Endothelial cell of umbilical vein (primary cell): ENCODE results near the gene PLXNA4. TPM values are rescaled to one million over a fixed set of nuclear protein-coding genes. Genes with fewer than 3 reads are reported as not detected.

ENCODE experiments used
- BruUV-seq: library from RNA; stranded (reverse); fragments of 400-500 nt; replicated peaks from 2 replicates; lab custom pipeline; 2021; lab: Mats Ljungman, UMichigan
- CTCF ChIA-PET: fragments of 300-600, 350-600 bp; sonication (Branson Sonifier 250); formaldehyde crosslinking; loops from one replicate; lab custom pipeline; 2021; ENCODE audit warnings: antibody characterized with exemption, inconsistent platforms; lab: Charles Lee
- POLR2A ChIA-PET: fragments of 300-600, 350-600 bp; sonication (Branson Sonifier 250); formaldehyde crosslinking; loops from one replicate; lab custom pipeline; 2021; ENCODE audit warnings: antibody characterized with exemption, inconsistent platforms; lab: Charles Lee
- DNase-seq: peaks from one replicate; pipeline ENCODE4 v3.0.0-alpha.2; 2011; ENCODE audit warnings: low read depth, low spot score
- FAIRE-seq: peaks from 2 replicates; lab custom pipeline; 2011; peaks lifted over from hg19 to GRCh38; lab: Jason Lieb, UNC
- H2AFZ ChIP-seq: 2 replicates; pipeline ENCODE4 v1.6.0; 2012; ENCODE audit warnings: low read depth, low read length, control low read depth, inconsistent platforms
- H3K27ac ChIP-seq: 2 replicates; pipeline ENCODE4 v1.5.1; 2011; ENCODE audit warnings: low read depth, mild to moderate bottlenecking, control low read depth, low read length, moderate library complexity; ENCODE audit not compliant: insufficient read depth
- H3K27me3 ChIP-seq, 2 experiments: 2 replicates each; pipeline versions ENCODE4 v1.6.0 to v1.6.1; 2011; ENCODE audit warnings: low read length in 2 of 2, mixed read lengths in 1 of 2; ENCODE audit not compliant: control insufficient read depth in 2 of 2, insufficient read depth in 2 of 2
- H3K36me3 ChIP-seq, 2 experiments: 2 replicates in 1 of 2; 3 replicates in 1 of 2; pipeline ENCODE4 v1.5.1; 2011; ENCODE audit warnings: low read length in 2 of 2, mild to moderate bottlenecking in 1 of 2, moderate library complexity in 1 of 2; ENCODE audit not compliant: control insufficient read depth in 2 of 2, insufficient read depth in 2 of 2; ENCODE audit errors: extremely low read depth in 1 of 2
- H3K4me1 ChIP-seq: 3 replicates; pipeline ENCODE4 v1.5.1; 2011; ENCODE audit warnings: mild to moderate bottlenecking, low read length; ENCODE audit not compliant: control insufficient read depth, insufficient read depth; ENCODE audit errors: extremely low read depth
- H3K4me2 ChIP-seq: 2 replicates; pipeline ENCODE4 v1.6.1; 2011; ENCODE audit warnings: low read length, control low read depth, mixed read lengths; ENCODE audit not compliant: insufficient read depth
- H3K4me3 ChIP-seq, 3 experiments: fragments of 200-600 bp in 1 of 3; sonication (generic), shearing (Covaris generic) in 1 of 3; replicated peaks in 1 of 3; 2 replicates each; pipeline ENCODE4 v1.5.1; 2011 to 2016; ENCODE audit warnings: control low read depth in 3 of 3, low read length in 3 of 3, mild to moderate bottlenecking in 2 of 3, inconsistent platforms in 1 of 3, low read depth in 1 of 3, moderate library complexity in 1 of 3; ENCODE audit not compliant: insufficient read depth in 1 of 3
- H3K79me2 ChIP-seq: 2 replicates; pipeline ENCODE4 v1.6.0; 2012; ENCODE audit warnings: low read length, inconsistent platforms; ENCODE audit not compliant: control insufficient read depth, insufficient read depth
- H3K9ac ChIP-seq: replicated peaks from 2 replicates; pipeline ENCODE3; 2011; ENCODE audit warnings: low read length, control low read depth; ENCODE audit not compliant: insufficient read depth; ENCODE audit errors: extremely low read depth
- H3K9me1 ChIP-seq: replicated peaks from 3 replicates; pipeline ENCODE4 v1.6.0; 2011; ENCODE audit warnings: mild to moderate bottlenecking, low read length; ENCODE audit not compliant: control insufficient read depth, insufficient read depth; ENCODE audit errors: extremely low read depth
- H3K9me3 ChIP-seq: replicated peaks from 2 replicates; pipeline ENCODE4 v1.5.1; 2012; ENCODE audit warnings: low read length, inconsistent platforms; ENCODE audit not compliant: control insufficient read depth, insufficient read depth
- H4K20me1 ChIP-seq: replicated peaks from 2 replicates; pipeline ENCODE3; 2011; ENCODE audit warnings: mild to moderate bottlenecking, low read length; ENCODE audit not compliant: control insufficient read depth, insufficient read depth; ENCODE audit errors: extremely low read depth
- CTCF ChIP-seq, 2 donors: IDR thresholded peaks; 1 replicate in 1 of 2; 2 replicates in 1 of 2; pipeline ENCODE4 v1.5.1; 2011; ENCODE audit warnings: low read length in 2 of 2, mild to moderate bottlenecking in 2 of 2, moderate library complexity in 2 of 2, control low read depth in 1 of 2, inconsistent platforms in 1 of 2, low read depth in 1 of 2; ENCODE audit not compliant: insufficient read depth in 1 of 2; ENCODE audit errors: extremely low read depth in 1 of 2
- EZH2 ChIP-seq: IDR thresholded peaks from 2 replicates; pipeline ENCODE4 v1.6.1; 2012; ENCODE audit warnings: borderline replicate concordance, low read depth, mild to moderate bottlenecking, moderate library complexity, low read length, inconsistent platforms; ENCODE audit not compliant: severe bottlenecking
- FOS ChIP-seq: IDR thresholded peaks from 2 replicates; pipeline ENCODE4 v1.6.1; 2011; ENCODE audit warnings: mild to moderate bottlenecking, low read length, moderate library complexity, borderline replicate concordance; ENCODE audit not compliant: insufficient read depth
- GATA2 ChIP-seq: IDR thresholded peaks from 2 replicates; pipeline ENCODE4 v1.7.0; 2011; ENCODE audit warnings: low read depth, mild to moderate bottlenecking, moderate library complexity, mixed read lengths, low read length; ENCODE audit not compliant: insufficient read length, insufficient read depth
- JUN ChIP-seq: IDR thresholded peaks from 2 replicates; pipeline ENCODE4 v1.6.1; 2011; ENCODE audit warnings: borderline replicate concordance, low read depth; ENCODE audit not compliant: insufficient read length, insufficient read depth
- MYC ChIP-seq: IDR thresholded peaks from one replicate; pipeline ENCODE4 v1.6.1; 2011; ENCODE audit warnings: mild to moderate bottlenecking, low read depth, low read length
- POLR2A ChIP-seq: IDR thresholded peaks from 2 replicates; pipeline ENCODE4 v1.6.1; 2012; ENCODE audit warnings: low read depth, mild to moderate bottlenecking, control low read depth, low read length
- POLR2AphosphoS5 ChIP-seq: IDR thresholded peaks from 2 replicates; pipeline ENCODE4 v1.6.1; 2012; ENCODE audit warnings: low read depth, mild to moderate bottlenecking, control low read depth, low read length, moderate library complexity; ENCODE audit not compliant: insufficient read depth
- dilution Hi-C: fragments of 300-500 bp; cut with MboI; formaldehyde crosslinking; loops from one replicate; pipeline ENCODE4 v1.15.0; 2019; ENCODE audit warnings: low sequenced_read_pairs; ENCODE audit not compliant: extremely low pct_ligation_motif_present
- intact Hi-C: fragments of 100-400 bp; cut with micrococcal nuclease; formaldehyde crosslinking; loops from one replicate; pipeline ENCODE4 v1.10.0; 2022
- polyA plus RNA-seq, 4 experiments: library from polyadenylated mRNA; depleted of rRNA in 3 of 4; stranded (reverse) in 3 of 4; unstranded in 1 of 4; fragments of >200 nt; gene quantifications; 2 replicates each; pipeline versions ENCODE4 v1.2.1 to v1.2.3, GENCODE V29; 2011 to 2012; ENCODE audit warnings: missing spikeins in 1 of 4
- total RNA-seq: library from RNA; stranded (reverse); gene quantifications from 2 replicates; pipeline ENCODE4 v1.2.3, GENCODE V29; 2021
- TF ChIP-seq, protein P1 (sequence below): IDR thresholded peaks from 2 replicates; pipeline ENCODE4 v1.6.1; 2011; ENCODE audit not compliant: insufficient read depth, insufficient read length

Gene PLXNA4
- total and polyA plus RNA-seq, 2 donors (not counting 3 experiments of a cell fraction or from before 2014, with no cell fraction given), result 12.1 to 20.4 TPM

DNA sequence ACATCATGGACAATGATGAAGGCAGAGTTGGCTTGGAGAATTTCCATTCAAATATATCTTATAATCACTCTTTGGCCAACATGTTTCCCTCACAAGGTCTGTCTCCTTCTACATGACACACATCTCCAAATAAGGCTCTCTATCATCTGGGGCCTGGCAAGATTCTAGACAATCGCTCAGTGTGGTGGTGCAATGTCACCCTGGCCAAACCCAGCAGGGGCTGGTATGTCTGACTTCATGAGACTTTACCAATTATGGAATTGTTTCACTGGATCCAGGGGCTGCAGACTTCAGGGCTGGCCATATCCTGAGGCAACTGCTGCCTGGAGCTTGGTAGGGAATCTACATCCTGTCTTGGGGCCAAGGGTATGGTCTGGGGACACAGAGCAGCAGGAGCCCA lies 319.0 kb downstream of the PLXNA4 start:
- no peaks in the 10 kb centered on the region for H4K20me1 ChIP-seq
- intact Hi-C loops (loop anchor here (5.0 kb wide), 1 partner anchor 310 kb away; no protein-coding TSS in a partner anchor), dilution Hi-C loops (no loop called here)
- H3K9me3 ChIP-seq, result no peaks in the 10 kb centered on the region
- TF ChIP-seq JUN (no peak), FOS (no peak), GATA2 (no peak), POLR2AphosphoS5 (no peak), POLR2A (no peak), MYC (no peak), EZH2 (no peak), CTCF (IDR thresholded peaks at IDR 0.05; ENCODE audit: extremely low read depth in 1 of 2, insufficient read depth in 1 of 2, low read depth in 1 of 2, low read length in 2 of 2) (no peak)
- TF ChIP-seq, protein P1, sequence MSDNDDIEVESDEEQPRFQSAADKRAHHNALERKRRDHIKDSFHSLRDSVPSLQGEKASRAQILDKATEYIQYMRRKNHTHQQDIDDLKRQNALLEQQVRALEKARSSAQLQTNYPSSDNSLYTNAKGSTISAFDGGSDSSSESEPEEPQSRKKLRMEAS, result no peak
- H3K27me3 ChIP-seq, result no peaks in the 10 kb centered on the region
- H3K4me1 ChIP-seq, result peaks cover 11% of the 10 kb centered on the region
- no peak overlapping the region for H3K4me2 ChIP-seq
- H3K27ac ChIP-seq, result no peak overlapping the region
- ChIA-PET POLR2A (no interaction called here), CTCF (interaction anchor here (1.6 kb wide), 1 partner anchor 323 kb away, joined by 5 read pairs; no protein-coding TSS in a partner anchor)
- no peaks in the 10 kb centered on the region for H3K36me3 ChIP-seq
- no peak overlapping the region for H2AFZ ChIP-seq
- H3K9ac ChIP-seq, result no peak overlapping the region
- no peak overlapping the region for H3K4me3 ChIP-seq
- FAIRE-seq (no peak), DNase-seq (no peak)
- no peaks in the 10 kb centered on the region for H3K79me2 ChIP-seq
- no TSS peak for BruUV-seq
- no peaks in the 10 kb centered on the region for H3K9me1 ChIP-seq
